GM18861 (cell line): ENCODE measurements around the gene ARL6IP5.

Experiments
- ATAC-seq: cut with Tn5 transposase; IDR thresholded peaks from one replicate; pipeline ENCODE4 v1.9.1; 2021; ENCODE audit not compliant: unreplicated experiment

Gene ARL6IP5

DNA sequence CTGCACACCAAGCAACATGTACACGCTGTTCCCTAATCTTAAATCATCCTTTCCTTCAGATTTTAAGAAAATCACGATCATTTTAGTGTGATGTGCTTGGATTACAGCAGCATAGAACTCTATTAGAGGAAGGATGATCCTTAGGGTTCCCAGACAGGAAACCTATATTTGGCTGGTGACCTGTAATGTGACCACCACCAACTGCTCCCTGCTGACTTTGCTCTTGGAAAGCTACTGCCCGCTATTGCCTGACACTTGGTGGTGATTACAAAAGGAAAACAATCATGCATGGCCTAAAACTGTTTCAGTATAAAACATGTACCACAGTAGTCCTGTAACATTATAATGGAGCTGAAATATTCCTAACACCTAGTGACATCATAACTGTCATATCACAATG is 64.8 kb downstream of the ARL6IP5 start:
- no peak for ATAC-seq
